GM19025 (cell line): ENCODE data around the gene PTRH1.

ENCODE experiments used
- ATAC-seq: cut with Tn5 transposase; IDR thresholded peaks from one replicate; pipeline ENCODE4 v1.9.1; 2021; ENCODE audit warnings: mild to moderate bottlenecking, low read depth, moderate library complexity; ENCODE audit not compliant: unreplicated experiment

The PTRH1 gene

GRCh38 chr9:127673234-127673633 lies 42.2 kb downstream of the PTRH1 start:
- no peak for ATAC-seq

GRCh38 chr9:127667906-127668305 lies 47.6 kb downstream of the PTRH1 start:
- ATAC-seq: no peak

- no peak for ATAC-seq
These were observed 48.2 kb downstream of the PTRH1 start for GRCh38 chr9:127667127-127667844.

GRCh38 chr9:127664678-127665507 lies 50.6 kb downstream of the PTRH1 start:
- no peak for ATAC-seq

DNA sequence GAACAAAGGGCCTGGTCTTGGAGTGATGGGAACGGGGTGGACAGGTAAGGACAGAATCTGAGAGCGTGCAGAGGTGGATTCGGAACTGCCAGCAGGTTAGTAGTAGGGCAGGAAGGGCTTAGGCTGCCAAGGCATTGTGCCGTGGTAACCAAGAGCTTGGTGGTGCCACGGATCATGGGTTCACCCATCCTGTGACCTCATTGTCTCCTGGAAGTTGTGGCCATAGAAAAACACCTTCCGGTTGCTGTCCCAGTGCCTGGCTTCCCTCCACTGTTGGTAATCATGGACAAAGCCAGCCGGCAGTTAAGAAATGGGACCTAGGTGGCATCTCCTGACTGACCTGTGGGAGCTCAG lies 51.2 kb downstream of the PTRH1 start:
- no peak for ATAC-seq
